Mesodermal cell (in vitro differentiated cells): Measurements from ENCODE around the gene LAIR2.
"Not testable (repeated sequence)": the region's sequence is repeated elsewhere in the genome, so short reads cannot be mapped to it uniquely, and the experiment has no call there.

ENCODE experiments used
- H3K27ac ChIP-seq: 2 replicates; pipeline ENCODE4 v1.7.0; 2013; ENCODE audit warnings: mild to moderate bottlenecking, low read depth, low read length, moderate library complexity; ENCODE audit not compliant: severe bottlenecking
- H3K36me3 ChIP-seq: 2 replicates; pipeline ENCODE4 v1.7.1; 2013; ENCODE audit warnings: mild to moderate bottlenecking, low read length, moderate library complexity; ENCODE audit not compliant: control insufficient read depth, insufficient read depth
- H3K4me1 ChIP-seq: one replicate; pipeline ENCODE4 v1.7.1; 2013; ENCODE audit warnings: mild to moderate bottlenecking, low read length; ENCODE audit not compliant: insufficient read depth, control insufficient read depth, poor library complexity, severe bottlenecking
- H3K4me3 ChIP-seq: 2 replicates; pipeline ENCODE4 v1.7.0; 2013; ENCODE audit warnings: low read length, control low read depth, mild to moderate bottlenecking; ENCODE audit not compliant: insufficient read depth, poor library complexity, severe bottlenecking; ENCODE audit errors: extremely low read depth
- H3K9me3 ChIP-seq: 2 replicates; pipeline ENCODE4 v1.7.1; 2013; ENCODE audit warnings: mild to moderate bottlenecking, low read length, moderate library complexity; ENCODE audit not compliant: control insufficient read depth
- WGBS, 2 experiments: methylation state at CpG; one replicate each; pipeline ENCODE4 v1.1.5; 2013; ENCODE audit warnings: missing lambda C conversion rate in 2 of 2; ENCODE audit not compliant: insufficient coverage in 2 of 2; 5-methylcytosine and 5-hydroxymethylcytosine counted together

LAIR2 gene

GRCh38 chr19:54498451-54498772, 4.2 kb upstream of the LAIR2 start:
- not testable (repeated sequence) for H3K4me3 ChIP-seq, H3K4me1 ChIP-seq, H3K27ac ChIP-seq, H3K36me3 ChIP-seq
- 51 to 71% methylated on average over 4 to 5 of the region's 9 CpGs for WGBS, 2 experiments
- peaks cover 12% of the 10 kb centered on the region for H3K9me3 ChIP-seq

DNA sequence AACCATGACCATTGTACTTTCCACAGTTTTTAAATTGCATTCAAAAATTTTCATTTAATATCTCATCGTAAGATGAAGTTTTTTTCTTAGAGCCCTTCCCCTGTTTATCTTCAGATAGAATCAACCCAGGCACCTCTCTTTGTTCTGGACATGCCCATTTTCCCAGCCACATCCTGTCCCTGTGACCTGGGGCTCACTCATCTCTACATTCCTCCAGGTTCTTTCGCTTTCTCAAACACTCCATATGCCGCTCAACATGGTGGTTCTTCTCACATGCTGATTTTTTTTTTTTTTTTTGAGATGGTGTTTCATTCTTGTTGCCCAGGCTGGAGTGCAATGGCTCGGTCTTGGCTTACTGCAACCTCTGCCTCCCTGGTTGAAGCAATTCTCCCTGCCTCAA, 2.9 kb downstream of the LAIR2 start:
- not testable (repeated sequence) for H3K27ac ChIP-seq, H3K4me1 ChIP-seq, H3K36me3 ChIP-seq, H3K4me3 ChIP-seq
- 82 to 100% methylated on average over 1 of the region's 4 CpGs for WGBS, 2 experiments
- peaks cover 22% of the 10 kb centered on the region for H3K9me3 ChIP-seq

GRCh38 chr19:54506079-54506478, 3.4 kb downstream of the LAIR2 start:
- peaks cover 17% of the 10 kb centered on the region for H3K9me3 ChIP-seq
- no peaks in the 10 kb centered on the region for H3K36me3 ChIP-seq
- 66 to 73% methylated on average over 4 to 7 of the region's 10 CpGs for WGBS, 2 experiments
- no peak overlapping the region for H3K27ac ChIP-seq
- no peak overlapping the region for H3K4me3 ChIP-seq
- H3K4me1 ChIP-seq: no peaks in the 10 kb centered on the region

GRCh38 chr19:54507038-54507717, 4.5 kb downstream of the LAIR2 start:
- H3K9me3 ChIP-seq: peaks cover 21% of the 10 kb centered on the region
- H3K36me3 ChIP-seq, H3K4me3 ChIP-seq, H3K4me1 ChIP-seq, H3K27ac ChIP-seq: not testable (repeated sequence)
- 73 to 80% methylated on average over 4 to 6 of the region's 15 CpGs for WGBS, 2 experiments

GRCh38 chr19:54507824-54508223, 5.2 kb downstream of the LAIR2 start:
- Histone ChIP-seq H3K36me3 (no peaks in the 10 kb centered on the region), H3K4me1 (no peaks in the 10 kb centered on the region), H3K4me3 (no peak overlapping the region), H3K9me3 (peaks cover 27% of the 10 kb centered on the region), H3K27ac (no peak overlapping the region)
- 63 to 80% methylated on average over 8 to 12 of the region's 12 CpGs for WGBS, 2 experiments

- H3K36me3 ChIP-seq, H3K4me1 ChIP-seq, H3K4me3 ChIP-seq, H3K27ac ChIP-seq: not testable (repeated sequence)
- WGBS, 2 experiments: 67 to 100% methylated on average over 1 of the region's 3 CpGs
- peaks cover 27% of the 10 kb centered on the region for H3K9me3 ChIP-seq
Observed at GRCh38 chr19:54508487-54508886, 5.9 kb downstream of the LAIR2 start.

DNA sequence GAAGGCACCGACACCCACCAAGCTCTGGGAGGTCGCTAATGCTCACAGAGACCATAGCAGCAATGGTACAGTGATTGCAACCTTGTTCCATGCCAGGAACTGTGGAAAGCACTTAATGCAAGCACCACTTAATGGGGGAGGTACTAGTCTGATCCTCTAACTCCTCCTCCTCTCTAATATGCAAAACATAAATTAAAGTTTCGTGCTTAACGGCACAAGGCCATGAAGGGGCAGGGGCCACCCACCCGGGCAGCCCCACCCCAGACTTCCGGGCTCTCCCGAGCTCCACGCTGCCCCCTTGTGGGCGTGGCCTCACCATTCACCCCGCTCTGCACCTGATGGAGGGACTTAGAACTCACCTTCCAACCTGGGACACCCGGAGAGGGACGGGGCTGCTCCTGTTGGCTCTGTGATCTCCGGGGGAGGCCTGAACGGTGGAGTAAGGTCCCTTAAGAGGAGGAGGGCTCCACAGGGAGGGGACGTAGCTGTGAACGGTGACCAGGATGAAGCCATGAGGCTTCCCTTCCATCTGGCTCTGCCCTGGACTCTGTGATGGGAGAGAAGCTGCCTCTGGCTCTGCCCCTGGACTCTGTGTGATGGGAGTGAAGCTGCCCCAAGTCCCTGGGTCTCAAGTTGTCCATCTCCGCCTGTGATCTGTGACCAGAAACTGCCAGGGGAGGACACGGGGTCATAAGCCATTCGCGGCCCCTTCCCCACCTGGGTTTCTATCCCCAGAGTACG, 6.7 kb downstream of the LAIR2 start:
- not testable (repeated sequence) for H3K36me3 ChIP-seq, H3K27ac ChIP-seq, H3K4me3 ChIP-seq, H3K4me1 ChIP-seq
- peaks cover 27% of the 10 kb centered on the region for H3K9me3 ChIP-seq
- WGBS, 2 experiments: no CpG with 5 or more reads among the region's 21 CpGs

DNA sequence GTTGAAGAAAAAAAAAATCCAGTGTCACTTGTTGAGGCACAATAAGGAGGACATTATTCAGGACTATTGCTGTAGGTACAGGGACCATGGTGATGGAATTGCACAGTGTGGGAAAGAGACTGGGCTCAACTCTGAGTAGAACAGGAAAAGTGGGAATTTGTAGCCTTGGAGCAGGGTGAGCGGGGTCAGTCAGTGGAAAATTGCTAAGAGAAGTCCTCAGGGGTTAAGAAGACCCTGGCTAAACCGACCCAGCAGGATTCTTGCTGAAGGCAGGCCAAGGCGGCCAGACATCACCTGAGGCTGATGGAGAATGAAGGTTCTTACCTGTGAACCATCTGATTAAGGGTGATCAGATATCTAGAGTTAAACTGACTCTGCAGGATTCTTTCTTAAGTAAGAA, 12.5 kb downstream of the LAIR2 start:
- 30 to 37% methylated on average over 3 of the region's 3 CpGs for WGBS, 2 experiments
- Histone ChIP-seq H3K27ac (no peak overlapping the region), H3K36me3 (no peaks in the 10 kb centered on the region)

GRCh38 chr19:54517483-54517882, 14.9 kb downstream of the LAIR2 start:
- WGBS, 2 experiments: 4 to 31% methylated on average over 3 of the region's 4 CpGs
- no peaks in the 10 kb centered on the region for H3K4me1 ChIP-seq

More for the DNA sequence above, 12.5 kb downstream of the LAIR2 start:
- no peaks in the 10 kb centered on the region for H3K4me1 ChIP-seq
- peaks cover 44% of the 10 kb centered on the region for H3K9me3 ChIP-seq
- H3K4me3 ChIP-seq: no peak overlapping the region

GRCh38 chr19:54518844-54519243, 16.2 kb downstream of the LAIR2 start:
- WGBS, 2 experiments: 83% methylated on average over 1 to 4 of the region's 5 CpGs
- H3K36me3 ChIP-seq: no peaks in the 10 kb centered on the region
- H3K9me3 ChIP-seq: peaks cover 57% of the 10 kb centered on the region

More at GRCh38 chr19:54517483-54517882, 14.9 kb downstream of the LAIR2 start:
- H3K36me3 ChIP-seq: no peaks in the 10 kb centered on the region
- no peak overlapping the region for H3K27ac ChIP-seq
- H3K4me3 ChIP-seq: no peak overlapping the region
- H3K9me3 ChIP-seq: peaks cover 52% of the 10 kb centered on the region

More at GRCh38 chr19:54518844-54519243, 16.2 kb downstream of the LAIR2 start:
- Histone ChIP-seq H3K4me3 (no peak overlapping the region), H3K27ac (no peak overlapping the region), H3K4me1 (no peaks in the 10 kb centered on the region)
